ENCODE data around the gene CLIC6. TPM values are rescaled to one million over a fixed set of nuclear protein-coding genes. Genes with fewer than 3 reads are reported as not detected.

The CLIC6 gene
- total and polyA plus RNA-seq, 2 of the 8 experiments (the other 6 are each of a cell fraction or from before 2014, with no cell fraction given) = 0.42 to 1.3 TPM

GRCh38 chr21:34688145-34688544 is 19.4 kb downstream of the CLIC6 start:
- no peak overlapping the region for H2BK12ac ChIP-seq (ENCODE audit: low read depth, low read length)
- no peaks in the 10 kb centered on the region for H3K23me2 ChIP-seq (ENCODE audit: low read depth, low read length)
- H4K91ac ChIP-seq (replicated peaks; ENCODE audit: insufficient read length, low read length) = no peak overlapping the region
- no peak overlapping the region for H3K9ac ChIP-seq (replicated peaks in 1 of 4; ENCODE audit: extremely low read depth in 1 of 4, low read depth in 3 of 4, low read length in 3 of 4)
- no peak overlapping the region for H3K4me2 ChIP-seq (ENCODE audit: insufficient read depth in 1 of 2, low read depth in 2 of 2, low read length in 2 of 2)
- POLR2A ChIA-PET (ENCODE audit: partially characterized antibody) = interaction anchor here (1.2 kb wide), 1 partner anchor 18 kb away, joined by 3 read pairs; no protein-coding TSS in a partner anchor
- H3K79me2 ChIP-seq (ENCODE audit: control insufficient read depth in 1 of 2, insufficient read depth in 2 of 2, low read length in 2 of 2) = no peaks in the 10 kb centered on the region
- no peak overlapping the region for H2BK120ac ChIP-seq (replicated peaks; ENCODE audit: low read depth, low read length)
- H3K4me1 ChIP-seq (replicated peaks in 1 of 4; ENCODE audit: control insufficient read depth in 3 of 4, insufficient read depth in 4 of 4, low read length in 3 of 4) = peaks cover 0 to 10% (median 4%) of the 10 kb centered on the region in 4 experiments; a peak in 4 of 7 replicates
- no peak overlapping the region for H3K23ac ChIP-seq (ENCODE audit: insufficient read length)
- H4K5ac ChIP-seq (ENCODE audit: insufficient read length, low read depth, low read length) = no peak overlapping the region
- no peak overlapping the region for H2AK5ac ChIP-seq (ENCODE audit: low read depth, low read length)
- H3K4me3 ChIP-seq (ENCODE audit: extremely low read depth in 1 of 4, insufficient read depth in 2 of 4, low read depth in 3 of 4, low read length in 4 of 4) = no peak overlapping the region
- no peaks in the 10 kb centered on the region for H3K9me3 ChIP-seq (ENCODE audit: insufficient read depth in 2 of 2, low read depth in 1 of 2, low read length in 1 of 2)
- H3K27ac ChIP-seq (ENCODE audit: low read depth, low read length) = no peak overlapping the region
- WGBS, 2 experiments (ENCODE audit: extremely low coverage in 1 of 2, insufficient coverage in 1 of 2, insufficient read length in 1 of 2, insufficient replicate concordance in 2 of 2, low coverage in 1 of 2, low lambda C conversion rate in 2 of 2, missing lambda C conversion rate in 1 of 2) = 95% methylated on average over 16 of the region's 16 CpGs; no CpG with 5 or more reads in 1 of the 2 experiments
- DNase-seq (ENCODE audit: low read depth in 1 of 2, low spot score in 2 of 2) = no peak
- H2AFZ ChIP-seq (ENCODE audit: low read length) = no peak overlapping the region
- CTCF ChIA-PET (ENCODE audit: partially characterized antibody) = no interaction called here
- H4K20me1 ChIP-seq (replicated peaks in 1 of 2; ENCODE audit: control insufficient read depth in 1 of 2, insufficient read depth in 2 of 2, low read length in 2 of 2) = no peaks in the 10 kb centered on the region
- H3K4ac ChIP-seq (replicated peaks; ENCODE audit: insufficient read length, low read depth, low read length) = no peak overlapping the region
- no peak overlapping the region for H3K14ac ChIP-seq (ENCODE audit: insufficient read length)
- no peaks in the 10 kb centered on the region for H3K36me3 ChIP-seq (ENCODE audit: control insufficient read depth in 2 of 4, insufficient read depth in 4 of 4, low read length in 3 of 4)
- H3K56ac ChIP-seq (replicated peaks; ENCODE audit: insufficient read length, low read depth, low read length) = no peak overlapping the region
- H3K27me3 ChIP-seq (replicated peaks in 1 of 4; ENCODE audit: control insufficient read depth in 3 of 4, extremely low read depth in 1 of 4, insufficient read depth in 3 of 4, low read length in 3 of 4) = no peaks in the 10 kb centered on the region; a peak in 2 of 7 replicates
- H2BK15ac ChIP-seq (ENCODE audit: low read length) = no peak overlapping the region
- no peak overlapping the region for H3K18ac ChIP-seq (ENCODE audit: extremely low read depth, low read length)
- no peak overlapping the region for H2BK5ac ChIP-seq (ENCODE audit: low read depth, low read length)
- no peaks in the 10 kb centered on the region for H3K79me1 ChIP-seq (ENCODE audit: low read depth, low read length)
- no peak overlapping the region for H4K8ac ChIP-seq (ENCODE audit: extremely low read depth, insufficient read depth, low read length)
- no peak for FAIRE-seq
- no peak overlapping the region for H2BK20ac ChIP-seq (ENCODE audit: low read length)
- TF ChIP-seq KDM4A (IDR thresholded peaks at IDR 0.05; ENCODE audit: low read depth, low read length, severe bottlenecking) (no peak), RFX5 (IDR thresholded peaks at IDR 0.05; ENCODE audit: borderline replicate concordance, low read depth, low read length) (no peak), RAD21 (IDR thresholded peaks at IDR 0.05 in 1 of 2, conservative IDR thresholded peaks at IDR 0.05 in 1 of 2; ENCODE audit: low read depth in 2 of 2, low read length in 2 of 2) (no peak), POLR2AphosphoS5 (IDR thresholded peaks at IDR 0.05; ENCODE audit: low read depth, low read length) (no peak), ATF2 (IDR thresholded peaks at IDR 0.05; ENCODE audit: low read length) (no peak), EP300 (IDR thresholded peaks at IDR 0.05; ENCODE audit: borderline replicate concordance in 1 of 2, low read depth in 2 of 2, low read length in 2 of 2) (no peak), GTF2F1 (IDR thresholded peaks at IDR 0.05; ENCODE audit: borderline replicate concordance, low read depth, low read length) (no peak), CTCF (IDR thresholded peaks at IDR 0.05; ENCODE audit: control extremely low read depth in 1 of 3, insufficient read depth in 1 of 3, low read depth in 1 of 3, low read length in 3 of 3) (no peak), JUND (IDR thresholded peaks at IDR 0.05; ENCODE audit: low read length) (no peak)
